GM19099 (cell line): ENCODE results near the gene CPN2.

Experiments used
- POLR2A ChIP-seq: IDR thresholded peaks from 3 replicates; pipeline ENCODE4 v1.6.1; 2011; ENCODE audit warnings: low read depth; ENCODE audit not compliant: insufficient read length; ENCODE audit errors: extremely low read depth

Gene CPN2

DNA sequence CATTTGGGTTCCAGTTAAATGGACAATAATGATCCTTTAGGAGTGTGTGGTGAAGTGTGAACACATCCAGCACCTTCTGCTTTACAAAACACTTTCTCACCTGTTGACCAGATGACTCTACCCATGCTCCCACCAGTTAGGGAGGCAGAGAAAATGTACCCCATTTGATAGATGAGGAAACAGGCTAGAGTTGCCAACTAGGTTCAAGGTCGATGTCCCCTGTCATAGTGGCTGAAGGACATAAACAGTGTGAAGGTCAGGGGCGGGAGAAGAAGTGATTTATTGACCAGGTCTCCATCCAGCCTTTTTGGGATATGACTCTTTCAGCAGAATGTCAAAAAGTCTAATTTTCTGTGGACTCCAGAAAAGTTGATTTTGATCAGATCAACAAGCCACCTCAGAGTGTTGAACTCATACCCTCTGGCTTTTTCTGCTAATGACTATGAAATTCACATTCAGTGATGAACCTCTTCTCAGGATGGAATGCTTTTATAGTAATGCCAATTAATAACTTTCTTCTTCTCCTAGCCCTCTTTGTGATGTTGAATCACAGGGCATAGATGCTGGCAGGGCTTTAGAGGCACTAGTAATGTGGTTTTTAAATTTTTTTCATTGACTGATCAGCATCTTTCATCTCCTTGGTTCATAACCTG is 57.5 kb downstream of the CPN2 start:
- TF ChIP-seq POLR2A = no peak

DNA sequence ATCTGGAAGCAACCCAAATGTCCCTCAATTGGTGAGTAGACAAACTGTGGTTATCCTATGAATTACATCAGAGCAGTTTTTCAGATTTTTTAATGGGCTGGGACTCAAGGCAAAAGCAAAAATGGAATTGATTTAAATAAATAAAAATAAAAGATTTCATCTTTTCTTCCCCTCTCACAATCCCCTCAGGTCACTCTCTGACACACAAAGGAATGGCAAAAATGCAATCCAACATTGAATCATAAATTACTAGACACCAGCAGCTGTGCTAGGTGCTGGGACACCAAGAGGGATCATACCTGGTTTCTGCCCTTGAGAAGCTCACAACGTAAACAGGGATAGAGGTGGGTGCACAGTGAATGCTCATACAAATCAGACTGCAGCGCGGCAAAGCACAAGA is 58.8 kb downstream of the CPN2 start:
- TF ChIP-seq POLR2A = no peak
